Adipocyte (in vitro differentiated cells): ENCODE results near the gene NCAPG.
A peak's percentile ranks its signal among the peaks of the same experiment; 100 is the strongest.

ENCODE experiments used
- DNase-seq: peaks from one replicate; pipeline ENCODE4 v3.0.0-alpha.2; 2015; ENCODE audit warnings: low read depth
- H3K27me3 ChIP-seq: replicated peaks from 2 replicates; pipeline ENCODE4 v1.7.0; 2013; ENCODE audit warnings: mild to moderate bottlenecking, low read length, moderate library complexity; ENCODE audit not compliant: control insufficient read depth, insufficient read depth
- H3K36me3 ChIP-seq: 2 replicates; pipeline ENCODE4 v1.7.0; 2013; ENCODE audit warnings: low read length, mild to moderate bottlenecking, moderate library complexity; ENCODE audit not compliant: control insufficient read depth, insufficient read depth, severe bottlenecking
- H3K4me1 ChIP-seq: 2 replicates; pipeline ENCODE4 v1.7.0; 2013; ENCODE audit warnings: mild to moderate bottlenecking, low read length, moderate library complexity; ENCODE audit not compliant: control insufficient read depth, insufficient read depth
- H3K4me3 ChIP-seq: 2 replicates; pipeline ENCODE4 v1.7.0; 2013; ENCODE audit warnings: mild to moderate bottlenecking, low read length, moderate library complexity
- H3K9ac ChIP-seq: 2 replicates; pipeline ENCODE4 v1.7.0; 2013; ENCODE audit warnings: mild to moderate bottlenecking, low read length, moderate library complexity
- H3K9me3 ChIP-seq: 2 replicates; pipeline ENCODE4 v1.7.0; 2013; ENCODE audit warnings: mild to moderate bottlenecking, low read length, moderate library complexity; ENCODE audit not compliant: control insufficient read depth

Gene NCAPG

DNA sequence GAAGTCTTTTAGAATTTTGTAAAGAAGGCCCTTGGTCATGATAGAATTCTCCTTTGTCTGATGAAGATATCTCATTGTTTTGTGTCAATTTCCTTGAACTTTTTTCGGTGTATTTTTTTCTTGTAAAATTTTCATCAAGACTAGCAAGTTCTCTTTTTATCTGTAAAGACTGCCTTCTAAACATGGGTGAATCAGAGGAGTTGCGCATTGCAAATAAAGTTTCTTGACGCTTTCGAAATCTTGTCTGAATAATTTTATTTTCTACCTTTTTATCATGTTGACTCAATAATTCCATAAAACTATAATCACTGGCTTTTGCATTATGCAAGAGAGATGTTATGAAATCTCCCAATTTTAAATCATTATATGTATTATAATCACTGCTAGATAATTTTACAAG, 66.2 kb downstream of the NCAPG start:
- H3K27me3 ChIP-seq, result no peaks in the 10 kb centered on the region
- no peak overlapping the region for H3K4me3 ChIP-seq
- H3K36me3 ChIP-seq, result no peaks in the 10 kb centered on the region
- no peaks in the 10 kb centered on the region for H3K4me1 ChIP-seq
- H3K9me3 ChIP-seq, result no peaks in the 10 kb centered on the region
- no peak overlapping the region for H3K9ac ChIP-seq
- DNase-seq, result peak; percentile 2

DNA sequence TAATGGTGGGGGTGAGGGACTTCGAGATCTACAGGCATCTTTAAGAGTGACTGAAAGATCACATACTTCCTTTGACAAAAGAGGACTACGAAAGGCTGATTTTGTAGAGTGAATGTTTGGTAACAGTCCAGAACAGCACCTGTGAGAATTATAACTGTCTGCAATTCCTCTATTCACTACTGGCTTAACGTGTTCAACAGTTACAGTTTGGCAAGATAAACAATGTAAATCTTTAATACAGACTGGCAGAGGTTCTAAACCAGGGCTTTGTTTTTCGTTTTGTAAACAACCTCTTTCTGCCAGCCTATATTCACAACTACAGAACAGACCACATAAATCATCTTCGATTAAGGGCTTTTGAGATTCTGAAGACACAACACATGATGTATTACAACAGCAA, 66.9 kb downstream of the NCAPG start:
- Histone ChIP-seq H3K27me3 (no peaks in the 10 kb centered on the region), H3K9ac (no peak overlapping the region), H3K4me1 (no peaks in the 10 kb centered on the region)

GRCh38 chr4:17884063-17884462, 73.3 kb downstream of the NCAPG start:
- Histone ChIP-seq H3K36me3 (no peaks in the 10 kb centered on the region), H3K9ac (no peak overlapping the region)
- peak; percentile 42 for DNase-seq

More for the DNA sequence above, 66.9 kb downstream of the NCAPG start:
- Histone ChIP-seq H3K36me3 (no peaks in the 10 kb centered on the region), H3K4me3 (no peak overlapping the region), H3K9me3 (no peaks in the 10 kb centered on the region)
- DNase-seq, result no peak

DNA sequence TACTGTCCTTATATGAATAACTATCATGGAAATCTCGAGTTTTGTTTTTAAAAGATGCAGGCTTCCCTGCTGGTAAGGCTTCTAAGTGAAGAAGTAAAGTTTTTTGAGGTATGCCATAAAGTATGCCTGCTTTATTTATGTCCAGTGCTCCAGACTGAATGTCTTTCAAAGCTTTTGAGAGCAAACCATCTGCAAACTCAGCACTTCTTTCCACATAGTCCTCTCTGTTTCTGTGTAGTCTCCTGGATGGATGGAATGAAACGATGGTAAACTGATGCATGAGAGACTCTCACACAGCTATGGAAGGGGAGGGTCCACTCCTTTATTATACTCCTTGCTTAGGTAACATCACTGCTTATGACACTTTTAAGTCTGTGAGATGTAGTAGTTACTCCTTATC, 73.7 kb downstream of the NCAPG start:
- H3K9ac ChIP-seq, result no peak overlapping the region
- H3K9me3 ChIP-seq, result no peaks in the 10 kb centered on the region
- no peaks in the 10 kb centered on the region for H3K27me3 ChIP-seq
- no peaks in the 10 kb centered on the region for H3K4me1 ChIP-seq
- no peak overlapping the region for H3K4me3 ChIP-seq
- no peaks in the 10 kb centered on the region for H3K36me3 ChIP-seq
- DNase-seq, result no peak

More at GRCh38 chr4:17884063-17884462, 73.3 kb downstream of the NCAPG start:
- Histone ChIP-seq H3K27me3 (no peaks in the 10 kb centered on the region), H3K9me3 (no peaks in the 10 kb centered on the region), H3K4me1 (no peaks in the 10 kb centered on the region), H3K4me3 (no peak overlapping the region)

GRCh38 chr4:17889692-17890091, 78.9 kb downstream of the NCAPG start:
- H3K4me3 ChIP-seq, result no peak overlapping the region
- H3K4me1 ChIP-seq, result no peaks in the 10 kb centered on the region
- no peak overlapping the region for H3K9ac ChIP-seq
- H3K27me3 ChIP-seq, result no peaks in the 10 kb centered on the region
- H3K36me3 ChIP-seq, result no peaks in the 10 kb centered on the region
- no peaks in the 10 kb centered on the region for H3K9me3 ChIP-seq
- no peak for DNase-seq

- no peaks in the 10 kb centered on the region for H3K27me3 ChIP-seq
- no peaks in the 10 kb centered on the region for H3K9me3 ChIP-seq
- H3K9ac ChIP-seq, result no peak overlapping the region
- no peak for DNase-seq
- H3K4me1 ChIP-seq, result no peaks in the 10 kb centered on the region
- no peaks in the 10 kb centered on the region for H3K36me3 ChIP-seq
- no peak overlapping the region for H3K4me3 ChIP-seq
These were observed 83.6 kb downstream of the NCAPG start for GRCh38 chr4:17894421-17894820.
